Activated CD8-positive, alpha-beta memory T cell treated with anti-CD3 and anti-CD28 coated beads, Interleukin-2, amount 50 U/mL, for 48 hours (primary cell): ENCODE measurements around the gene ATP6V0D1.

Experiments
- DNase-seq: peaks from one replicate; pipeline ENCODE4 v3.0.0-alpha.2; 2020

ATP6V0D1 gene

GRCh38 chr16:67389911-67390815 is 90.8 kb downstream of the ATP6V0D1 start:
- peak; percentile 30 for DNase-seq

DNA sequence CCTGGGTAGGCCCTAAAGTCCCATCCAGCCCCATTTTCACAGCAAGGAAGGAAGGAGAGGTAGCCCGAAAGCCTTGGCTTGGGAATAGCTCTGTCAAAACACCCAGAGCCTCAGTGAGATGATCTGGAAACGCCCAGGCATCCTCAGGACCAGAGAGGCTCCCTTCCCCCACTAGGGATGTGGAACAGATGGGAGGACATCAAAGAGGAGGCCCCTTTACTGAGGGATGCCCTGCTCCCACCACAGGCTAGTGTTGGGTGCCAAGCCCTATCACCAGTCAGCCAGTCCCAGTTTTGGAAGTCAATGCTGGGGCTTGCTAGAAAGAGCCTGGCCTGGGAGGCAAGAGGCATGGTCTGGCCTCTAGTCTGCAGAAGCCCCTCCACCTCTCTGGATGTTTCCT is 92.4 kb downstream of the ATP6V0D1 start:
- no peak for DNase-seq

DNA sequence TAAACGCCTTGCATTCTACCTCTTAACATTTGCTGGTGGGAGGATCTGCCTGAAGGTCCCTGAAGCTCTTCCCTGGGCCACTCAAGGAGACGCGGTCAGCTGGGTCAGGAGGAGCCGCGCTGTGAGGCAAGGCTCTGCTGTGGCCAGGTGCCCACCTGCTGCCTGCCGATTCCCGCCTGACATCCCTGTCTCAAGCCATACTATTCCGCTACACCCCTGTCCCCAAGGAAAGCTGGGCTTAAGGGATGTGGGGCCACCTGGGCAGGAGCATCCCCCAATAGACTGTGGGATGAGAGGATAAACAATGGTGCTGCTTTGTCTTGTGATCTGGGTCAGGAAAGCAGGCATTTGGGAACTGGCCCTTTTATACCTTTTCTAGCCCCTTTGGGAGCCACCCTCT is 92.8 kb downstream of the ATP6V0D1 start:
- DNase-seq, result no peak
